GM19452 (cell line): ENCODE data around the gene RUFY4.
A peak's percentile ranks its signal among the peaks of the same experiment; 100 is the strongest.

Experiments
- ATAC-seq: cut with Tn5 transposase; IDR thresholded peaks from one replicate; pipeline ENCODE4 v1.9.1; 2021; ENCODE audit not compliant: unreplicated experiment

Gene RUFY4

GRCh38 chr2:218059289-218059688, 9.8 kb upstream of the RUFY4 start:
- no peak for ATAC-seq

- ATAC-seq = no peak
These were observed 8.9 kb upstream of the RUFY4 start for GRCh38 chr2:218060118-218060517.

GRCh38 chr2:218060950-218061660, 7.9 kb upstream of the RUFY4 start:
- no peak for ATAC-seq

- peak; percentile 90 for ATAC-seq
These were observed 5.6 kb upstream of the RUFY4 start for GRCh38 chr2:218063486-218063885.

GRCh38 chr2:218063896-218064295, 5.2 kb upstream of the RUFY4 start:
- ATAC-seq = no peak

GRCh38 chr2:218065239-218066006, 3.6 kb upstream of the RUFY4 start:
- ATAC-seq = no peak

GRCh38 chr2:218066926-218067515, 2.0 kb upstream of the RUFY4 start:
- ATAC-seq = no peak

GRCh38 chr2:218067523-218067922, 1.5 kb upstream of the RUFY4 start:
- ATAC-seq = no peak

GRCh38 chr2:218069606-218070300, 700 bp downstream of the RUFY4 start:
- no peak for ATAC-seq

GRCh38 chr2:218070587-218070986, 1.5 kb downstream of the RUFY4 start:
- no peak for ATAC-seq

GRCh38 chr2:218071218-218071937, 2.3 kb downstream of the RUFY4 start:
- ATAC-seq = no peak

- ATAC-seq = no peak
These were observed 2.9 kb downstream of the RUFY4 start for GRCh38 chr2:218072002-218072401.

GRCh38 chr2:218072478-218073024, 3.5 kb downstream of the RUFY4 start:
- ATAC-seq = no peak

- no peak for ATAC-seq
These were observed 4.1 kb downstream of the RUFY4 start for GRCh38 chr2:218073185-218073584.

- ATAC-seq = no peak
These were observed 5.0 kb downstream of the RUFY4 start for GRCh38 chr2:218074031-218074430.

GRCh38 chr2:218075975-218076811, 7.1 kb downstream of the RUFY4 start:
- no peak for ATAC-seq

GRCh38 chr2:218077464-218078216, 8.6 kb downstream of the RUFY4 start:
- no peak for ATAC-seq

GRCh38 chr2:218079943-218080913, 11.2 kb downstream of the RUFY4 start:
- no peak for ATAC-seq
